ENCODE results near the gene PIP4K2A. TPM values are rescaled to one million over a fixed set of nuclear protein-coding genes. Genes with fewer than 3 reads are reported as not detected.

The PIP4K2A gene
- total and polyA plus RNA-seq, 2 of the 8 experiments (the other 6 are each of a cell fraction or from before 2014, with no cell fraction given) = 19.0 to 60.9 TPM

DNA sequence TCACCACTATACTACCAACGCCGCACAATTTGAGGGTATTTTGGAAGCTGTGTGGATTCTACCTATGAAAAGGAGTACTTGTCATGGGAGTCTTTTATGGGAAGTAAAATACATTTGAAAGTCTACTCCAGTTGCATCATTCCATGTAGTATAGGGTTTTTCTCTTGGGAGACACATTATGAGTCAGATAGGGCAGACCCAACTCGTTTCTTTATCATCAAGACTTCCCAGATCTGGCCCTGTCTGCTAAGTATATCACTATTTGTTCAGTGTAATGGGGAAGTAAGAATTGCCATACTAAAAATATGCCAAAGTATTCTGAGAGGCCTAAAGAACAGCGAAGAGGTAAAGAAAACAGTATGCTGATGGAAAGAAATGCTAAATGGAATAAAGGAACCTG is 224.9 kb downstream of the PIP4K2A start:
- Histone ChIP-seq H3K56ac (replicated peaks; ENCODE audit: insufficient read length, low read depth, low read length) (no peak overlapping the region), H3K79me1 (ENCODE audit: low read depth, low read length) (no peaks in the 10 kb centered on the region), H2BK12ac (ENCODE audit: low read depth, low read length) (no peak overlapping the region), H4K91ac (replicated peaks; ENCODE audit: insufficient read length, low read length) (no peak overlapping the region), H3K4me3 (ENCODE audit: extremely low read depth in 1 of 4, insufficient read depth in 2 of 4, low read depth in 3 of 4, low read length in 4 of 4) (no peak overlapping the region), H4K8ac (ENCODE audit: extremely low read depth, insufficient read depth, low read length) (no peak overlapping the region), H3K4me2 (ENCODE audit: insufficient read depth in 1 of 2, low read depth in 2 of 2, low read length in 2 of 2) (no peak overlapping the region), H3K23ac (ENCODE audit: insufficient read length) (no peak overlapping the region), H3K36me3 (ENCODE audit: control insufficient read depth in 2 of 4, insufficient read depth in 4 of 4, low read length in 3 of 4) (no peaks in the 10 kb centered on the region), H3K4ac (replicated peaks; ENCODE audit: insufficient read length, low read depth, low read length) (no peak overlapping the region), H3K9ac (replicated peaks in 1 of 4; ENCODE audit: extremely low read depth in 1 of 4, low read depth in 3 of 4, low read length in 3 of 4) (no peak overlapping the region), H3K79me2 (ENCODE audit: control insufficient read depth in 1 of 2, insufficient read depth in 2 of 2, low read length in 2 of 2) (no peaks in the 10 kb centered on the region), H4K5ac (ENCODE audit: insufficient read length, low read depth, low read length) (no peak overlapping the region), H3K27me3 (replicated peaks in 1 of 4; ENCODE audit: control insufficient read depth in 3 of 4, extremely low read depth in 1 of 4, insufficient read depth in 3 of 4, low read length in 3 of 4) (no peaks in the 10 kb centered on the region), H2AFZ (ENCODE audit: low read length) (no peak overlapping the region), H2BK15ac (ENCODE audit: low read length) (no peak overlapping the region), H3K9me3 (ENCODE audit: insufficient read depth in 2 of 2, low read depth in 1 of 2, low read length in 1 of 2) (no peaks in the 10 kb centered on the region), H2AK5ac (ENCODE audit: low read depth, low read length) (no peak overlapping the region), H2BK120ac (replicated peaks; ENCODE audit: low read depth, low read length) (no peak overlapping the region), H3K23me2 (ENCODE audit: low read depth, low read length) (no peaks in the 10 kb centered on the region), H3K18ac (ENCODE audit: extremely low read depth, low read length) (no peak overlapping the region), H2BK20ac (ENCODE audit: low read length) (no peak overlapping the region), H3K4me1 (replicated peaks in 1 of 4; ENCODE audit: control insufficient read depth in 3 of 4, insufficient read depth in 4 of 4, low read length in 3 of 4) (no peaks in the 10 kb centered on the region), H2BK5ac (ENCODE audit: low read depth, low read length) (no peak overlapping the region), H3K14ac (ENCODE audit: insufficient read length) (no peak overlapping the region), H3K27ac (ENCODE audit: low read depth, low read length) (no peak overlapping the region), H4K20me1 (replicated peaks in 1 of 2; ENCODE audit: control insufficient read depth in 1 of 2, insufficient read depth in 2 of 2, low read length in 2 of 2) (no peaks in the 10 kb centered on the region)
- CTCF ChIA-PET (ENCODE audit: partially characterized antibody) = no interaction called here
- TF ChIP-seq SIN3A (conservative IDR thresholded peaks at IDR 0.05 in 1 of 2, IDR thresholded peaks at IDR 0.05 in 1 of 2; ENCODE audit: low read depth in 1 of 2, low read length in 2 of 2) = no peak
- FAIRE-seq (no peak), DNase-seq (ENCODE audit: low read depth in 1 of 2, low spot score in 2 of 2) (no peak)
- WGBS, 2 experiments (ENCODE audit: extremely low coverage in 1 of 2, insufficient coverage in 1 of 2, insufficient read length in 1 of 2, insufficient replicate concordance in 2 of 2, low coverage in 1 of 2, low lambda C conversion rate in 2 of 2, missing lambda C conversion rate in 1 of 2) = 88% methylated on average over 4 of the region's 4 CpGs; no CpG with 5 or more reads in 1 of the 2 experiments
- POLR2A ChIA-PET (ENCODE audit: partially characterized antibody) = interaction anchor here (0.6 kb wide), 1 partner anchor 216 kb away, joined by 3 read pairs; no protein-coding TSS in a partner anchor

All from H1 (cell line).